Measurements from ENCODE around the gene SH2D3A. TPM values are rescaled to one million over a fixed set of nuclear protein-coding genes. Genes with fewer than 3 reads are reported as not detected.

The SH2D3A gene
- total RNA-seq: under 0.01 TPM in 1 of 2 replicates, not detected in the other

DNA sequence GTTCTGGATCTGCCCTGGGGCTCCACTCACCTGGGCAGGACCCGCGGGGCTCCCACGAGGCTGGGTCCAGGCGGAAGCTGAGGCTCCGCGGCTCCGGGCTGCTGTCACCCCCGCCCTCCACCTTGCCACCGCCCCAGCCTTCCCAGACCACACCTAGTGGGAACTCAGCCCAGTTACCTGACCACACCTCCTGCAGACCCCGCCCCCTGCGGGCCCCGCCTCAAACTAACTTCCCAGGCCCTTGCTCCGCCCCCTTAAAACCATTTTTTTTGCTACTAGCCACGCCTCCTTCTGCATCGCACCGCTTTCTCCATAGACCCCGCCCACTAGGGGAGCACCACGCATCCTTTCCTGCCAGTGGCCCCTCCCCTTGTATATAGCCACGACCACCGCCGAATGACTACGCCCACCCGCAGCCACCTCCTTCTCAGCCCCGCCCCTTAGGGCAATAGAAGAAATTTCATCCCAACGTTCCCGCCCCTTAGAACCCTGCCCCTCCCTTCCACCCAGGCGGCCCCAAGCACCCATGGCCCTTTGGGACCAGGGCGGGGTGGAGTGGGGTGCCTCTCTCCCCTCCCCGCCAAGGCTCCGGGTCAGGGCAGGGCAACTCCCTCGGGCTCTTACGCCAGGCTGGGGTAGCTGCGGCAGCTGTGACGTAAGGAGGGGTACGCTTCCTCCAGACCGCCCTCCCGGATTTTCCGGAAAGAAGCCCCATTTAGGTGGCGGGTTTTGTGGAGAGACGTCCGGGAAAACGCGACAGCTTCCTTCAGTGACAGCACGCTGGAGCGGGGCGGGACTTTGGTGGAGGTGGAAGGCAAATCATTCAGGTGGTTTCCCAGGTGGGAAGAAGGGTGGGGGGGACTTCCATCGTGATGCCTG is at the start of gene SH2D3A:
Gene SH2D3A, minus strand, starts transcription at position 79 of the 879 bp plus-strand sequence. CDS start 3,687 bp downstream, outside the sequence.

DNA sequence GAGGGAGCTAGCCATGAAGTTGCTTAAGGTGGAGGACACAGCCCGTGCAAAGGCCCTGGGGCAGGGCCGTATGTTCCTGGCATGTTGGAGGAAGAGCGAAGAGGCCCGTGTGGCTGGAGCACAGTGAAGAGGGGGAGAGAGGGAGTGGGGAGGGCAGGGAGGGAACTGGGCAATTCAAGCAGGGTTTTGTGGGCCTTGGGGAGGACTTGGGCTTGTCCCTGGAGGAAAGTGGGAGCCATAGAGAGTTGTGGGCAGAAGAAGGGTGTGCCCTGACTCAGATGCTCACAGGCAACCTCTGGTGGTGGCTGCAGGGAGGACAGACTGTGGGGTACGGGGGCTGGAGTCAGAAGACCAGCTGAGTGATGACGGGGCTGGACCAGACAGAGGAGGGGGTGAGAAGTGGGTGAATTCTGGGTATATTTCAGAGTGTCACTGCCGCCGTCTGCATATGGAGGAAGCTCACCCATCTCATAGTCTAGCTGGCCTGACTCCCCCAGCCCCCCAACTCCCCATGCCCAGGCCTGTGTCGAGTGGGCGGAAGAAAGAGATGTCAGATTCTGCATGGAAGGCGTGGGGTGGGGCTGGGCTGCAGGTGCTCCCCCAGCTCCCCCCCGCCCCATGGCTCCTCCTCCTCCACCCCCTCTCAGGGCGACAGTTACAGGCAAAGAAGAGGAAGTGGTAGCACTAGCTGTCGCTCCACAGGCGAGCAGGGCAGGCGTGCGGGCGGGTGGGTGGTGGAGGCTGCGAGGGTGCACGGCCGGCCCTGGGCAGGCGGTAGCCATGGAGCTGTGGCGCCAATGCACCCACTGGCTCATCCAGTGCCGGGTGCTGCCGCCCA is 5.0 kb upstream of the SH2D3A start, which contains the start of gene VAV1:
Gene VAV1, plus strand, starts transcription at position 681 of the 838 bp plus-strand sequence. Its CDS starts 100 bp downstream, at position 781.

DNA sequence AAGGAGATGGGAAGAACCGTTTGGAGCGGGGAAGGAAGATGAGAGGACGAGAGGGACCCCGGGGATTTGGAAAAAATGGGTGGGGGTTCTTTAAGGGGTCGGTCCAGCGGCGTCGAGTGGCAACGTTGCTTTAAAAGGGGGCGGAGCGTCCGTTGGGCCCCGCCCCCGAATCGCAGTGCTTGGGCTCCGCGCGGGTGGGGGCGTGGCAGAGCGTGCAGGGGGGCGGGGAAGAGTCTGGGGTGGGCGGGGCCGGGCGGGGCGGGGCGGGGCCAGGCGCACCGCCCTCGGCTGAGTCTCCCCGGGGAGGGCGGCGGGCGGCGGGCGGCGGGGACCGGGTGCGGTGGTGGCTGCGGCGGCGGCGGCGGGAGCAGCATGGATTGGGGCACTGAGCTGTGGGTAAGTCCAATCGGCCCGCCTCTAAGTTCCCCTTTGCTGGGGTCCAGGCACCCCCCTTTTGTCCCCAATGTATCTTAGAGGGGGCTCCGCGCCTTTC is 27.8 kb downstream of the SH2D3A start, which contains the start of gene TRIP10:
Gene TRIP10, plus strand, starts transcription at position 291 of the 493 bp plus-strand sequence. Its CDS starts 82 bp downstream, at position 373.

GRCh38 chr19:6737284-6737872 is 29.9 kb downstream of the SH2D3A start, which contains the start of gene GPR108:
GPR108 (minus strand) TSS chr19:6737580; CDS start chr19:6737576, 4 bp downstream.

DNA sequence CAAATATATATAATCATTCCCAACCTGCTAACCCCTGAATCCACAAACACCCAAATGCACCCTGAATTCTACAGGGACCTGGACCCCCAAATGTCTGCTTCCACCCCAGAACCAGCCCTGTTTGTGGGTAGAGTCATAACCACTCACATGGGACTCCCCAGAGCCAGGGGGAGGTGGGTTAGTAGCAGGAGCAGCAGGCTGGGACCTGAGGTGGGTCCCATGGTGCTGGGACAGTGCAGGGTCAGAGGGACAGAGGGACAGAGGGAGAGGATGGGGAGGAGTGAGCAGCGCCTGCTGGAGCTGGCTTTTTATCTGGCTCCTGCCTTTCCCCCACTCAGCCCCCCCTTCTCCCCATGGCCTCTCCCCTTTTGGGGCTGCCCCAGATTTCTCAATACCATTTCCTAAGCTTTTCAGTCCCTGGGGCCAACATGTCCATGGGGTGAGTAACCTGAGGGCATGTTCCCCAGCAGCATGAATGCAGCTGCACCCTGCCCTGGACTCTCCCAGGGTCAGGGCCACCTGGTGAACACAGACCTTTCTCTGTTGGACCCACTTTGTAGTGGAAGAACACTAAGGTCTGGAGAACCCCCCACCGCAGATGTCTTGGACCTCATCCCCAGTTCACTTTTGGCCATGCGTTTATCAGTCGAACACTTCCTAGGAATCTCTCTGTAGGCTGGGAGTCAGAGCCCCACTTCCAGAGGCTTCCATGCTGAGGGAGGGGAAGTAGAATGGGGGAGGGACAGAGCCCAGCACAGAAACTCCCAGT is 46.7 kb downstream of the SH2D3A start, which contains the start of gene C3:
Gene C3, minus strand, starts transcription at position 282 of the 769 bp plus-strand sequence. Its CDS starts 61 bp downstream, at position 221.

Other genes with a start within 250 kb of the SH2D3A start
- 0.09 and 0.63 TPM in 2 replicates for gene TNFSF9, start 236.4 kb downstream of the SH2D3A start, total RNA-seq
- 0.09 and 0.32 TPM in 2 replicates for gene CD70, start 176.3 kb downstream of the SH2D3A start, total RNA-seq
- under 0.01 TPM in 1 of 2 replicates, not detected in the other for gene TNFSF14, start 97.3 kb downstream of the SH2D3A start, total RNA-seq
- 10.6 and 15.7 TPM in 2 replicates for gene C3, start 46.8 kb downstream of the SH2D3A start, total RNA-seq
- gene GPR108, start 29.9 kb downstream of the SH2D3A start, total RNA-seq: 50.0 and 82.5 TPM in 2 replicates
- gene TRIP10, start 27.8 kb downstream of the SH2D3A start, total RNA-seq: 35.8 and 41.5 TPM in 2 replicates
- under 0.01 TPM in 1 of 2 replicates, not detected in the other for gene VAV1, start 5.3 kb upstream of the SH2D3A start, total RNA-seq
- gene ADGRE1, start 120.1 kb upstream of the SH2D3A start, total RNA-seq: not detected in 2 replicates

All from bronchial smooth muscle cell (primary cell).